Keratinocyte (primary cell): ENCODE results near the gene WDR45B. TPM values are rescaled to one million over a fixed set of nuclear protein-coding genes. Genes with fewer than 3 reads are reported as not detected.
A peak's percentile ranks its signal among the peaks of the same experiment; 100 is the strongest.

ENCODE experiments used
- DNase-seq: peaks from one replicate; pipeline ENCODE4 v3.0.0-alpha.2; 2011; ENCODE audit warnings: low read depth, missing footprints, low spot score
- FAIRE-seq: peaks from 2 replicates; lab custom pipeline; 2011; peaks lifted over from hg19 to GRCh38; lab: Jason Lieb, UNC
- H2AFZ ChIP-seq: 2 replicates; pipeline ENCODE4 v1.6.0; 2012; ENCODE audit warnings: low read length, control low read depth, inconsistent platforms; ENCODE audit not compliant: control insufficient read depth
- H3K27ac ChIP-seq: 2 replicates; pipeline ENCODE4 v1.5.1; 2011; ENCODE audit warnings: low read length; ENCODE audit not compliant: control insufficient read depth, insufficient read depth
- H3K27me3 ChIP-seq: 3 replicates; pipeline ENCODE4 v1.6.0; 2011; ENCODE audit warnings: low read length; ENCODE audit not compliant: control insufficient read depth, insufficient read depth; ENCODE audit errors: extremely low read depth
- H3K36me3 ChIP-seq, 2 experiments: 2 replicates in 1 of 2; 3 replicates in 1 of 2; pipeline ENCODE4 v1.5.1; 2011; ENCODE audit warnings: low read length in 2 of 2, mild to moderate bottlenecking in 1 of 2; ENCODE audit not compliant: control insufficient read depth in 2 of 2, insufficient read depth in 2 of 2; ENCODE audit errors: extremely low read depth in 1 of 2
- H3K4me1 ChIP-seq: 3 replicates; pipeline ENCODE4 v1.5.1; 2011; ENCODE audit warnings: low read length; ENCODE audit not compliant: control insufficient read depth, insufficient read depth; ENCODE audit errors: extremely low read depth
- H3K4me2 ChIP-seq: 3 replicates; pipeline ENCODE4 v1.6.0; 2011; ENCODE audit warnings: low read depth, low read length; ENCODE audit not compliant: control insufficient read depth, insufficient read depth; ENCODE audit errors: extremely low read depth
- H3K4me3 ChIP-seq, 3 experiments: fragments of 200-600 bp in 1 of 3; sonication (generic) in 1 of 3; 2 replicates in 2 of 3; 3 replicates in 1 of 3; pipeline ENCODE4 v1.5.1; 2011 to 2016; ENCODE audit warnings: low read length in 3 of 3, mild to moderate bottlenecking in 3 of 3, control low read depth in 2 of 3, inconsistent platforms in 1 of 3, low read depth in 1 of 3, mixed read lengths in 1 of 3, mixed run types in 1 of 3, moderate library complexity in 1 of 3; ENCODE audit not compliant: control insufficient read depth in 2 of 3, insufficient read depth in 2 of 3; ENCODE audit errors: extremely low read depth in 1 of 3
- H3K79me2 ChIP-seq: 2 replicates; pipeline ENCODE4 v1.6.0; 2012; ENCODE audit warnings: low read length; ENCODE audit not compliant: control insufficient read depth, insufficient read depth
- H3K9ac ChIP-seq: 3 replicates; pipeline ENCODE4 v1.6.0; 2011; ENCODE audit warnings: low read length; ENCODE audit not compliant: control insufficient read depth, insufficient read depth; ENCODE audit errors: extremely low read depth
- H3K9me1 ChIP-seq: 3 replicates; pipeline ENCODE4 v1.6.0; 2011; ENCODE audit warnings: low read length; ENCODE audit not compliant: control insufficient read depth, insufficient read depth; ENCODE audit errors: extremely low read depth
- H3K9me3 ChIP-seq: 2 replicates; pipeline ENCODE4 v1.5.1; 2012; ENCODE audit warnings: low read depth, low read length; ENCODE audit not compliant: control insufficient read depth
- H4K20me1 ChIP-seq: 3 replicates; pipeline ENCODE4 v1.6.0; 2011; ENCODE audit warnings: low read length; ENCODE audit not compliant: control insufficient read depth, insufficient read depth; ENCODE audit errors: extremely low read depth
- CTCF ChIP-seq, 3 experiments: IDR thresholded peaks in 1 of 3; conservative IDR thresholded peaks in 1 of 3; optimal IDR thresholded peaks in 1 of 3; 2 replicates in 2 of 3; 3 replicates in 1 of 3; pipeline versions ENCODE3 to v1.5.1; 2011; ENCODE audit warnings: low read length in 3 of 3, mild to moderate bottlenecking in 3 of 3, moderate library complexity in 2 of 3, control low read depth in 1 of 3, inconsistent platforms in 1 of 3; ENCODE audit not compliant: insufficient read depth in 2 of 3; ENCODE audit errors: extremely low read depth in 1 of 3
- EZH2 ChIP-seq: IDR thresholded peaks from one replicate; pipeline ENCODE4 v1.6.1; 2012; ENCODE audit warnings: inconsistent platforms, mild to moderate bottlenecking, low read length, moderate library complexity
- dilution Hi-C: fragments of 300-500 bp; cut with MboI; formaldehyde crosslinking; loops from one replicate; pipeline ENCODE4 v1.7.0; 2020; ENCODE audit warnings: low sequenced_read_pairs; ENCODE audit not compliant: extremely low pct_ligation_motif_present
- polyA plus RNA-seq, 5 experiments: library from polyadenylated mRNA; depleted of rRNA in 3 of 5; stranded (reverse) in 3 of 5; stranded (forward) in 1 of 5; unstranded in 1 of 5; fragments of >200 nt; gene quantifications; 1 replicate in 1 of 5; 2 replicates in 3 of 5; 3 replicates in 1 of 5; pipeline versions ENCODE4 v1.2.1 to v1.2.3, GENCODE V29; 2011 to 2012; ENCODE audit warnings: missing spikeins in 2 of 5, low read depth in 1 of 5, low replicate concordance in 1 of 5

WDR45B gene
- polyA plus RNA-seq, 1 donor (not counting 4 experiments of a cell fraction or from before 2014, with no cell fraction given) = 77.2 TPM

GRCh38 chr17:82638183-82638773 lies 10.0 kb downstream of the WDR45B start:
- peaks cover 8% of the 10 kb centered on the region for H4K20me1 ChIP-seq
- no peaks in the 10 kb centered on the region for H3K27me3 ChIP-seq
- no peak overlapping the region for H2AFZ ChIP-seq
- peaks cover 2% of the 10 kb centered on the region for H3K9me3 ChIP-seq
- no peak for DNase-seq
- H3K79me2 ChIP-seq = peaks cover 91% of the 10 kb centered on the region
- no peak overlapping the region for H3K4me2 ChIP-seq
- no peaks in the 10 kb centered on the region for H3K9me1 ChIP-seq
- FAIRE-seq = no peak
- no peak overlapping the region for H3K27ac ChIP-seq
- H3K4me3 ChIP-seq = no peak overlapping the region
- H3K36me3 ChIP-seq = peaks cover 15 to 30% of the 10 kb centered on the region in 2 experiments
- H3K9ac ChIP-seq = no peak overlapping the region
- dilution Hi-C loops = no loop called here
- H3K4me1 ChIP-seq = peaks cover 3% of the 10 kb centered on the region
- TF ChIP-seq CTCF (optimal IDR thresholded peaks at IDR 0.05 in 1 of 3, IDR thresholded peaks at IDR 0.05 in 1 of 3, conservative IDR thresholded peaks at IDR 0.05 in 1 of 3; ENCODE audit: extremely low read depth in 1 of 3, insufficient read depth in 2 of 3, low read length in 3 of 3) (no peak), EZH2 (no peak)

GRCh38 chr17:82636626-82637598 lies 11.3 kb downstream of the WDR45B start:
- Histone ChIP-seq H3K79me2 (peaks cover 90% of the 10 kb centered on the region), H3K9me1 (no peaks in the 10 kb centered on the region), H3K9ac (peak overlapping the region; percentile 43), H3K4me2 (no peak overlapping the region), H3K27me3 (no peaks in the 10 kb centered on the region), H3K4me3 (no peak overlapping the region), H4K20me1 (peaks cover 6% of the 10 kb centered on the region), H3K36me3 (peaks cover 11 to 23% of the 10 kb centered on the region in 2 experiments), H3K9me3 (peaks cover 2% of the 10 kb centered on the region), H3K4me1 (peaks cover 3% of the 10 kb centered on the region), H2AFZ (no peak overlapping the region), H3K27ac (peak overlapping the region; percentile 66)
- no peak for DNase-seq
- no peak for TF ChIP-seq EZH2
- no peak for TF ChIP-seq CTCF (optimal IDR thresholded peaks at IDR 0.05 in 1 of 3, IDR thresholded peaks at IDR 0.05 in 1 of 3, conservative IDR thresholded peaks at IDR 0.05 in 1 of 3; ENCODE audit: extremely low read depth in 1 of 3, insufficient read depth in 2 of 3, low read length in 3 of 3)
- dilution Hi-C loops = no loop called here
- FAIRE-seq = no peak
